K562 (cell line): ENCODE data around the gene ZNRD2. TPM values are rescaled to one million over a fixed set of nuclear protein-coding genes. Genes with fewer than 3 reads are reported as not detected.

Experiments
- CXXC5 ChIP-seq: fragments of 250-450 bp; sonication (Bioruptor Pico); IDR thresholded peaks from 2 replicates; pipeline ENCODE4 v1.8.0; 2022; ENCODE audit warnings: inconsistent platforms, mild to moderate bottlenecking, moderate library complexity
- E2F1 ChIP-seq: sonication (generic); formaldehyde crosslinking; IDR thresholded peaks from 2 replicates; pipeline ENCODE4 v1.8.1; 2023; ENCODE audit warnings: mild to moderate bottlenecking, missing genetic modification reagents, moderate library complexity
- MTA2 ChIP-seq: fragments of 450-650 bp; IDR thresholded peaks from 2 replicates; pipeline ENCODE4 v1.6.1; 2016; ENCODE audit warnings: low read depth
- PHF8 ChIP-seq: fragments of 200-600 bp; sonication (generic); IDR thresholded peaks from 2 replicates; pipeline ENCODE4 v1.6.1; 2012; ENCODE audit warnings: mixed run types, mild to moderate bottlenecking, inconsistent platforms, low read length, moderate library complexity, borderline replicate concordance
- RBFOX2 ChIP-seq: fragments of 200-400 bp; formaldehyde crosslinking; IDR thresholded peaks from 2 replicates; pipeline ENCODE4 v1.6.1; 2017; ENCODE audit warnings: low read depth, mild to moderate bottlenecking, low read length, moderate library complexity
- SIN3A ChIP-seq, 2 experiments: fragments of 150-350 bp in 1 of 2; IDR thresholded peaks; 2 replicates each; pipeline ENCODE4 v1.6.1; 2011 to 2016; ENCODE audit warnings: borderline replicate concordance in 2 of 2, low read depth in 2 of 2, low read length in 2 of 2, mild to moderate bottlenecking in 2 of 2, moderate library complexity in 2 of 2; ENCODE audit not compliant: control insufficient read depth in 1 of 2
- ZBTB33 ChIP-seq: sonication (generic); formaldehyde crosslinking; IDR thresholded peaks from 2 replicates; pipeline ENCODE4 v1.8.1; 2023; ENCODE audit warnings: mild to moderate bottlenecking, missing genetic modification reagents
- ZNF263 ChIP-seq: sonication (generic); formaldehyde crosslinking; IDR thresholded peaks from 2 replicates; pipeline ENCODE4 v1.8.0; 2022; ENCODE audit warnings: mild to moderate bottlenecking, missing genetic modification reagents, borderline replicate concordance
- ZNF318 ChIP-seq, 2 experiments: fragments of 450-650 bp; IDR thresholded peaks; 2 replicates each; pipeline ENCODE4 v1.6.1; 2016; ENCODE audit warnings: mild to moderate bottlenecking in 2 of 2, borderline replicate concordance in 1 of 2, low read depth in 1 of 2, moderate library complexity in 1 of 2
- ZNF655 ChIP-seq: fragments of 250-450 bp; sonication (Bioruptor Pico); IDR thresholded peaks from 2 replicates; pipeline ENCODE4 v1.5.0; 2021
- polyA plus RNA-seq, 8 experiments: library from polyadenylated mRNA; depleted of rRNA in 4 of 8; stranded (reverse) in 5 of 8; unstranded in 3 of 8; fragments of >200 nt; fragmentation: Nextera tagmentation in 2 of 8; fragmentation: Illumina TruSeq in 1 of 8; extraction: Ambion mirVana in 2 of 8; extraction: Trizol in 1 of 8; gene quantifications; 2 replicates each; pipeline versions ENCODE4 v1.2.1 to v1.2.3, GENCODE V29; 2011 to 2014; ENCODE audit warnings: inconsistent platforms in 1 of 8, missing spikeins in 1 of 8
- total RNA-seq, 7 experiments: library from RNA; depleted of rRNA in 6 of 7; stranded (reverse); fragments of >200 nt in 6 of 7; fragmentation: Illumina TruSeq in 2 of 7; extraction: Trizol in 2 of 7; gene quantifications; 2 replicates each; pipeline versions ENCODE4 v1.2.1 to v1.2.3, GENCODE V29; 2011 to 2021; ENCODE audit warnings: low replicate concordance in 1 of 7
- TF ChIP-seq, protein P1 (sequence below): fragments of 450-650 bp; formaldehyde crosslinking; conservative IDR thresholded peaks from 2 replicates; pipeline ENCODE4 v1.4.0; 2022; ENCODE audit warnings: mild to moderate bottlenecking, missing genetic modification characterization

Gene ZNRD2
- total and polyA plus RNA-seq, 9 of the 15 experiments (the other 6 are each of a cell fraction or from before 2014, with no cell fraction given), result 13.4 to 129 (median 60.4) TPM

GRCh38 chr11:65615229-65615949, 45.1 kb downstream of the ZNRD2 start, which contains the start of gene PCNX3 (continued):
- no peak for TF ChIP-seq ZNF318 (IDR thresholded peaks at IDR 0.05; ENCODE audit: borderline replicate concordance in 1 of 2, low read depth in 1 of 2)
- no peak for TF ChIP-seq ZNF655 (CRISPR knock-in tag)
- TF ChIP-seq CXXC5 (CRISPR knock-in tag), result peak; percentile 86
- TF ChIP-seq E2F1 (CRISPR knock-in tag), result no peak
- peak; percentile 83 for TF ChIP-seq PHF8
- TF ChIP-seq RBFOX2, result peak; percentile 83
- TF ChIP-seq ZBTB33, result no peak
- TF ChIP-seq MTA2, result peak; percentile 84
- TF ChIP-seq ZNF263 (CRISPR knock-in tag), result no peak
- TF ChIP-seq, protein P1, sequence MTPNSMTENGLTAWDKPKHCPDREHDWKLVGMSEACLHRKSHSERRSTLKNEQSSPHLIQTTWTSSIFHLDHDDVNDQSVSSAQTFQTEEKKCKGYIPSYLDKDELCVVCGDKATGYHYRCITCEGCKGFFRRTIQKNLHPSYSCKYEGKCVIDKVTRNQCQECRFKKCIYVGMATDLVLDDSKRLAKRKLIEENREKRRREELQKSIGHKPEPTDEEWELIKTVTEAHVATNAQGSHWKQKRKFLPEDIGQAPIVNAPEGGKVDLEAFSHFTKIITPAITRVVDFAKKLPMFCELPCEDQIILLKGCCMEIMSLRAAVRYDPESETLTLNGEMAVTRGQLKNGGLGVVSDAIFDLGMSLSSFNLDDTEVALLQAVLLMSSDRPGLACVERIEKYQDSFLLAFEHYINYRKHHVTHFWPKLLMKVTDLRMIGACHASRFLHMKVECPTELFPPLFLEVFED (CRISPR knock-in tag), result no peak
- peak; percentile 66 to 92 for TF ChIP-seq SIN3A (IDR thresholded peaks at IDR 0.05; ENCODE audit: borderline replicate concordance in 2 of 2, control insufficient read depth in 1 of 2, low read depth in 2 of 2, low read length in 2 of 2)
